Measurements from ENCODE around the gene MYMX. TPM values are rescaled to one million over a fixed set of nuclear protein-coding genes. Genes with fewer than 3 reads are reported as not detected.

Gene MYMX
- total RNA-seq, 1 experiment from 2014 or later, result not detected

DNA sequence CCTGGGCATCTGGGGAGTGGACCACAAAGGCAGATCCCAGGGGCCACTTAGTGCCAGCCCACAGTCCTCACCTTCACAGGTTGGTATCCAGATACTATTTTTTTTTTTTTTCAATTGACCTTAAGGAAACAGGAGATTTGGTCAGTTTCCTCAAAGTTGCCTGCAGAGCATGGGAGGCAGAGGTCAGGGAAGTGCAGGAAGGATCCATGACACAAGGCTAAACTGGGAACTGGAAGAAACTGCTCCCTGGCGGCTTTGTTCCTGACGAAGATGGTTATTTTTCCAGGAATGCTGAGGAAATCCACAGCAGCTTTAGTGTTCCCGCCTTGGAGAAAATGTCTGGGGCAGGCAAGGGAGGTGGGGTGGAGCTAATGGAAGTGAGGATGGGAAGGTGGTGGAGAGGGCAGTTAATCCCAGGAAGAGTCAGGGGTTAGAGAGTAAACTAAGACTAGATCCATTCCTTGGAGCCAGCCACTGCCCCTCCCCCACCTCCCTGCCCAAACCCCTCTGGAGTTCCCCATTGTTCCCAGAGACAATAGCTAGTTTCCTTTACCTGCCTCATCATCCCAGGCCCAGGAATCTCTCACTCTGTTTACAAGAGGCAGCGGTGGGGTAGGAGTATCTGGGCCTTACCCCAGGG is 14.3 kb upstream of the MYMX start:
- BruUV-seq (replicated peaks), result no TSS peak
- no peaks in the 10 kb centered on the region for H3K36me3 Mint-ChIP-seq (ENCODE audit: insufficient read depth, unreplicated experiment)
- no peak overlapping the region for H3K27ac Mint-ChIP-seq (ENCODE audit: unreplicated experiment)
- no peaks in the 10 kb centered on the region for H3K27me3 Mint-ChIP-seq (ENCODE audit: unreplicated experiment)
- DNase-seq, result no peak
- TF ChIP-seq, protein P1, sequence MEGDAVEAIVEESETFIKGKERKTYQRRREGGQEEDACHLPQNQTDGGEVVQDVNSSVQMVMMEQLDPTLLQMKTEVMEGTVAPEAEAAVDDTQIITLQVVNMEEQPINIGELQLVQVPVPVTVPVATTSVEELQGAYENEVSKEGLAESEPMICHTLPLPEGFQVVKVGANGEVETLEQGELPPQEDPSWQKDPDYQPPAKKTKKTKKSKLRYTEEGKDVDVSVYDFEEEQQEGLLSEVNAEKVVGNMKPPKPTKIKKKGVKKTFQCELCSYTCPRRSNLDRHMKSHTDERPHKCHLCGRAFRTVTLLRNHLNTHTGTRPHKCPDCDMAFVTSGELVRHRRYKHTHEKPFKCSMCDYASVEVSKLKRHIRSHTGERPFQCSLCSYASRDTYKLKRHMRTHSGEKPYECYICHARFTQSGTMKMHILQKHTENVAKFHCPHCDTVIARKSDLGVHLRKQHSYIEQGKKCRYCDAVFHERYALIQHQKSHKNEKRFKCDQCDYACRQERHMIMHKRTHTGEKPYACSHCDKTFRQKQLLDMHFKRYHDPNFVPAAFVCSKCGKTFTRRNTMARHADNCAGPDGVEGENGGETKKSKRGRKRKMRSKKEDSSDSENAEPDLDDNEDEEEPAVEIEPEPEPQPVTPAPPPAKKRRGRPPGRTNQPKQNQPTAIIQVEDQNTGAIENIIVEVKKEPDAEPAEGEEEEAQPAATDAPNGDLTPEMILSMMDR (IDR thresholded peaks at IDR 0.05; ENCODE audit: unreplicated experiment), result no peak
- no peaks in the 10 kb centered on the region for H3K9me3 Mint-ChIP-seq (ENCODE audit: low read depth, unreplicated experiment)
- CTCF ChIA-PET, result interaction anchor here (0.7 to 1.8 kb wide), 3 partner anchors 9 to 22 kb away, joined by 3 to 7 read pairs (median 7); no protein-coding TSS in a partner anchor
- no peak overlapping the region for H3K4me3 Mint-ChIP-seq (ENCODE audit: low read depth, unreplicated experiment)
- H3K4me1 Mint-ChIP-seq (ENCODE audit: low read depth, unreplicated experiment), result peaks cover 21% of the 10 kb centered on the region
- intact Hi-C loops (cut with micrococcal nuclease; ENCODE audit: unreplicated experiment), result no loop called here

- no peak overlapping the region for H3K27ac Mint-ChIP-seq (ENCODE audit: unreplicated experiment)
- BruUV-seq (replicated peaks), result no TSS peak
- no peak overlapping the region for H3K4me3 Mint-ChIP-seq (ENCODE audit: low read depth, unreplicated experiment)
- CTCF ChIA-PET, result interaction anchor here (0.7 to 1.8 kb wide), 3 partner anchors 10 to 21 kb away, joined by 3 to 7 read pairs (median 7); no protein-coding TSS in a partner anchor
- peaks cover 21% of the 10 kb centered on the region for H3K4me1 Mint-ChIP-seq (ENCODE audit: low read depth, unreplicated experiment)
- H3K27me3 Mint-ChIP-seq (ENCODE audit: unreplicated experiment), result no peaks in the 10 kb centered on the region
- DNase-seq, result no peak
- TF ChIP-seq, protein P1 (IDR thresholded peaks at IDR 0.05; ENCODE audit: unreplicated experiment), result no peak
- intact Hi-C loops (cut with micrococcal nuclease; ENCODE audit: unreplicated experiment), result no loop called here
- no peaks in the 10 kb centered on the region for H3K9me3 Mint-ChIP-seq (ENCODE audit: low read depth, unreplicated experiment)
- H3K36me3 Mint-ChIP-seq (ENCODE audit: insufficient read depth, unreplicated experiment), result no peaks in the 10 kb centered on the region
Observed at GRCh38 chr6:44202972-44203750, 13.6 kb upstream of the MYMX start.

DNA sequence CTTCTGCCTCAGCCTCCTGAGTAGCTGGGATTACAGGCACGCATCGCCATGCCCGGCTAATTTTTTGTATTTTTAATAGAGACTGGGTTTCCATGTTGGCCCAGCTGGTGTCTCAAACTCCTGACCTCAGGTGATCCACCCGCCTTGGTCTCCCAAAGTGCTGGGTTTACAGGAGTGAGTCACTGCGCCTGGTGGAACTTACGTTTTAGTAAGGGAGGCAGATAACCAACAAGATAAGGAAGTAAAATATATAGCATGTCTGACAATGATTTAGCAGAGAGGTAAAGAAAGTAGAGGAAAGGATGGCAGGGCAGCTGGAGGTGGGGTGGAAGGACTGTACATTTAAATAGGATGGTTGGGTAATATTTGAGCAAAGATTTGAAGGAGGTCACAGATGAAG is 12.8 kb upstream of the MYMX start:
- DNase-seq, result peak; percentile 49
- Mint-ChIP-seq H3K9me3 (ENCODE audit: low read depth, unreplicated experiment) (no peaks in the 10 kb centered on the region), H3K27ac (ENCODE audit: unreplicated experiment) (no peak overlapping the region), H3K4me1 (ENCODE audit: low read depth, unreplicated experiment) (peaks cover 21% of the 10 kb centered on the region), H3K36me3 (ENCODE audit: insufficient read depth, unreplicated experiment) (no peaks in the 10 kb centered on the region), H3K4me3 (ENCODE audit: low read depth, unreplicated experiment) (no peak overlapping the region), H3K27me3 (ENCODE audit: unreplicated experiment) (no peaks in the 10 kb centered on the region)
- CTCF ChIA-PET, result interaction anchor here (1.5 to 1.8 kb wide), 2 partner anchors 11 to 18 kb away, joined by 3 to 7 read pairs; no protein-coding TSS in a partner anchor
- BruUV-seq (replicated peaks), result no TSS peak
- TF ChIP-seq, protein P1 (IDR thresholded peaks at IDR 0.05; ENCODE audit: unreplicated experiment), result no peak
- intact Hi-C loops (cut with micrococcal nuclease; ENCODE audit: unreplicated experiment), result no loop called here

GRCh38 chr6:44207966-44208365 is 8.8 kb upstream of the MYMX start:
- CTCF ChIA-PET, result interaction anchor here (0.6 to 1.2 kb wide), 3 partner anchors 18 to 894 kb away, joined by 3 to 5 read pairs (median 4); no protein-coding TSS in a partner anchor
- Mint-ChIP-seq H3K36me3 (ENCODE audit: insufficient read depth, unreplicated experiment) (no peaks in the 10 kb centered on the region), H3K27me3 (ENCODE audit: unreplicated experiment) (no peaks in the 10 kb centered on the region), H3K27ac (ENCODE audit: unreplicated experiment) (no peak overlapping the region), H3K4me3 (ENCODE audit: low read depth, unreplicated experiment) (no peak overlapping the region), H3K9me3 (ENCODE audit: low read depth, unreplicated experiment) (no peaks in the 10 kb centered on the region), H3K4me1 (ENCODE audit: low read depth, unreplicated experiment) (peaks cover 21% of the 10 kb centered on the region)
- no TSS peak for BruUV-seq (replicated peaks)
- intact Hi-C loops (cut with micrococcal nuclease; ENCODE audit: unreplicated experiment), result no loop called here
- DNase-seq, result no peak
- TF ChIP-seq, protein P1 (IDR thresholded peaks at IDR 0.05; ENCODE audit: unreplicated experiment), result no peak
